Transverse colon (tissue), 4 donors: ENCODE measurements around the gene CPA2. TPM values are rescaled to one million over a fixed set of nuclear protein-coding genes. Genes with fewer than 3 reads are reported as not detected.

Experiments used
- DNase-seq: peaks from one replicate; pipeline ENCODE4 v3.0.0-alpha.2; 2019
- H3K27ac ChIP-seq, 4 donors: fragments of 200-600 bp; sonication (generic); 2 replicates each; pipeline ENCODE4 v1.5.1; 2016 to 2018; ENCODE audit warnings: inconsistent platforms in 4 of 4
- H3K27me3 ChIP-seq: fragments of 200-600 bp; sonication (generic); 2 replicates; pipeline ENCODE4 v1.5.1; 2017; ENCODE audit warnings: inconsistent platforms
- H3K36me3 ChIP-seq, 4 donors: fragments of 200-600 bp; sonication (generic); 2 replicates each; pipeline ENCODE4 v1.5.1; 2017 to 2019; ENCODE audit warnings: inconsistent platforms in 4 of 4
- H3K4me1 ChIP-seq, 4 donors: fragments of 200-600 bp; sonication (generic); 2 replicates each; pipeline ENCODE4 v1.5.1; 2017 to 2020; ENCODE audit warnings: inconsistent platforms in 4 of 4
- H3K4me3 ChIP-seq, 4 donors: fragments of 200-600 bp; sonication (generic); 1 replicate in 1 of 4; 2 replicates in 3 of 4; pipeline versions ENCODE4 v1.5.1 to v1.6.1; 2017 to 2019; ENCODE audit warnings: inconsistent platforms in 4 of 4
- H3K9me3 ChIP-seq, 2 donors: fragments of 200-600 bp; sonication (generic); 2 replicates each; pipeline ENCODE4 v1.5.1; 2017 to 2019; ENCODE audit warnings: inconsistent platforms in 2 of 2
- EP300 ChIP-seq: sonication (generic); formaldehyde crosslinking; IDR thresholded peaks from one replicate; pipeline ENCODE4 v1.6.1; 2017; ENCODE audit warnings: antibody characterized with exemption, low read depth
- POLR2A ChIP-seq: fragments of 450-650 bp; IDR thresholded peaks from one replicate; pipeline ENCODE4 v1.6.1; 2016; ENCODE audit warnings: antibody characterized with exemption, mild to moderate bottlenecking, moderate library complexity
- POLR2AphosphoS5 ChIP-seq, 3 donors: sonication (generic); formaldehyde crosslinking; IDR thresholded peaks; one replicate each; pipeline ENCODE4 v1.6.1; 2016; ENCODE audit warnings: antibody characterized with exemption in 3 of 3
- WGBS, 2 donors: methylation state at CpG; one replicate each; pipeline ENCODE4 v1.1.5; 2018; ENCODE audit warnings: low coverage in 1 of 2; 5-methylcytosine and 5-hydroxymethylcytosine counted together
- in situ Hi-C, 4 donors: fragments of 200-750 bp; cut with MboI; loops; one replicate each; pipeline versions ENCODE4 v1.15.0 to v1.15.1; 2017; ENCODE audit warnings: low sequenced_read_pairs in 3 of 4, low pct_ligation_motif_present in 1 of 4, low pct_unique_long_range_greater_than_20kb in 1 of 4
- intact Hi-C: fragments of 100-400 bp; cut with DNase I; formaldehyde crosslinking; loops from one replicate; pipeline ENCODE4 v1.15.1; 2023; ENCODE audit warnings: low total_unique reads
- total RNA-seq, 4 donors: library from RNA; depleted of rRNA; stranded (reverse); fragments of >200 nt; gene quantifications; one replicate each; pipeline ENCODE4 v1.1.0, GENCODE V29; 2016
- TF ChIP-seq, protein P1 (sequence below), 5 experiments: fragments of 200-600 bp in 3 of 5; fragments of 450-650 bp in 2 of 5; sonication (generic) in 3 of 5; IDR thresholded peaks; 1 replicate in 2 of 5; 2 replicates in 3 of 5; pipeline ENCODE4 v1.5.1; 2016 to 2017; ENCODE audit warnings: antibody characterized with exemption in 5 of 5, inconsistent platforms in 3 of 5, mild to moderate bottlenecking in 2 of 5, moderate library complexity in 1 of 5

The CPA2 gene
- total RNA-seq, 4 donors from 2014 or later, result 0.48 to 1.6 TPM; not detected in 2

DNA sequence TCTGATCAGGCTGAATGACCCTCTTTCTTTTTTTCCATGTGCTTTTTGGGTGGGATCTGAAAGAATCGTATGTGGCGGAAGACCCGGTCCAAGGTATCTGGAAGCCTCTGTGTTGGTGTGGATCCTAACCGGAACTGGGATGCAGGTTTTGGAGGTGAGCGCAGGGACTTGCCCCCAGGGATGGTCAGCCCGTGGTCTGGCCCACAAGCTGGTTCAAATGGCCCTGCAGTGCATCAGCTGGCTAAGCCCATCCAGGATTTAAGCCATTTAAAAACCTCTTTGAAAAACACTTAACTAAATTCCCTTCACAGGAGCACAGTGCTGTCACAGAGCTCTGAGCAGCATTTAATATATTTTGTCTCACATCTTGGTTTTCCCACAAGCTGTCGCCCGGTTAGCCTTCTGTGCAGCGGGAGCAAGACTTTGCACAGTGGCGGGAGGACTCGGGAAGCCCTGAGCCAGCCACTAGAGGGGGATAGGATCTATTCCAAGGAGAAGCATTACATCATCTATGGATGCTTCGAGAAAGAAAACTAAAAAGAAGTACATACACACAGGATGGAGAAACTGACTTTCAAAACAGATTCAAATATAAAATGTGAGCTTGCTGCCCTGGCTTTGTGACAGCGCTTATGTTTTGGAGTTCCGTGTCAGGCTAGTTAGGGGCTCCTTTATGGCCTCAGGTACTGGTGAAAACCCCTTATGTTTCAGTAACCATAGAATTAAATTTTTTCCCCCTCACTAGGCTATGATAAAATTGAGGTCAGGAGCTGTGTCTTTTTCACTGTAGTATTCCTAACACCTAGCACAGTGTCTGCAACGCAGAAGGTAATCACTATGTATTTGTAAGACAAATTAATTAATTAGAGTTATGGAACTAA, 11.3 kb downstream of the CPA2 start:
- Histone ChIP-seq H3K36me3 (no peaks in the 10 kb centered on the region), H3K27me3 (no peaks in the 10 kb centered on the region), H3K4me1 (peaks cover 0 to 21% (median 0%) of the 10 kb centered on the region in 4 donors), H3K4me3 (no peak overlapping the region), H3K9me3 (no peaks in the 10 kb centered on the region), H3K27ac (peak overlapping the region in 1 of 4 donors; percentile 1)
- 70 to 75% methylated on average over 9 to 15 of the region's 15 CpGs for WGBS, 2 donors
- intact Hi-C loops, result no loop called here
- TF ChIP-seq POLR2AphosphoS5 (IDR thresholded peaks at IDR 0.05) (no peak), EP300 (no peak), POLR2A (no peak)
- TF ChIP-seq, protein P1, sequence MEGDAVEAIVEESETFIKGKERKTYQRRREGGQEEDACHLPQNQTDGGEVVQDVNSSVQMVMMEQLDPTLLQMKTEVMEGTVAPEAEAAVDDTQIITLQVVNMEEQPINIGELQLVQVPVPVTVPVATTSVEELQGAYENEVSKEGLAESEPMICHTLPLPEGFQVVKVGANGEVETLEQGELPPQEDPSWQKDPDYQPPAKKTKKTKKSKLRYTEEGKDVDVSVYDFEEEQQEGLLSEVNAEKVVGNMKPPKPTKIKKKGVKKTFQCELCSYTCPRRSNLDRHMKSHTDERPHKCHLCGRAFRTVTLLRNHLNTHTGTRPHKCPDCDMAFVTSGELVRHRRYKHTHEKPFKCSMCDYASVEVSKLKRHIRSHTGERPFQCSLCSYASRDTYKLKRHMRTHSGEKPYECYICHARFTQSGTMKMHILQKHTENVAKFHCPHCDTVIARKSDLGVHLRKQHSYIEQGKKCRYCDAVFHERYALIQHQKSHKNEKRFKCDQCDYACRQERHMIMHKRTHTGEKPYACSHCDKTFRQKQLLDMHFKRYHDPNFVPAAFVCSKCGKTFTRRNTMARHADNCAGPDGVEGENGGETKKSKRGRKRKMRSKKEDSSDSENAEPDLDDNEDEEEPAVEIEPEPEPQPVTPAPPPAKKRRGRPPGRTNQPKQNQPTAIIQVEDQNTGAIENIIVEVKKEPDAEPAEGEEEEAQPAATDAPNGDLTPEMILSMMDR (IDR thresholded peaks at IDR 0.05), result peak in 4 of 5 experiments; percentile 23 to 47 (median 40)
- peak; percentile 22 for DNase-seq
- in situ Hi-C loops, result loop anchor here in 1 of 4 donors (25.0 kb wide), 1 partner anchor 209 kb away; the partner anchor contains the start of gene MEST

DNA sequence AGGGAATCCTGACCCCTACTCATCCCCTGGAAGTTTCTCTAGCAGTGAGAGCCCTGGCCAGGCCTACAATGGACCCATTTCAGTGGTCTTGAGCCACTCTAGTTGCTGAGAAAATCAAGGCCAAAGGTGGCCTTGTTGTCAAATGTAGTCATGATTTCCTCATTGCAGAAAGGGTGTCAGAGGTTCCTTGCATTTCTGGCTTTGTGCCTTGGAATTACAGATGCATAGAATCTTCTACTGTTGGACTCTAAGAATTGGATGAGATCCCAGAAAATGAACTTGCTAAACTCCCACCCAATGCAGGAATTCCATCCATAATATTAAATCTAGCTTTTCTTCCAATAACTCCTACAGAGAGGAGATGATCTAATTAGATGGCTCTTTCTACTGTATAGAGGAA, 12.2 kb downstream of the CPA2 start:
- Histone ChIP-seq H3K9me3 (no peaks in the 10 kb centered on the region), H3K36me3 (no peaks in the 10 kb centered on the region), H3K4me3 (no peak overlapping the region), H3K4me1 (peaks cover 0 to 18% (median 0%) of the 10 kb centered on the region in 4 donors), H3K27me3 (no peaks in the 10 kb centered on the region), H3K27ac (no peak overlapping the region)
- no peak for DNase-seq
- intact Hi-C loops (no loop called here), in situ Hi-C loops (loop anchor here in 1 of 4 donors (25.0 kb wide), 1 partner anchor 208 kb away; the partner anchor contains the start of gene MEST)
- TF ChIP-seq, protein P1 (IDR thresholded peaks at IDR 0.05), result no peak
- no peak for TF ChIP-seq EP300
- no peak for TF ChIP-seq POLR2AphosphoS5 (IDR thresholded peaks at IDR 0.05)
- TF ChIP-seq POLR2A, result no peak

GRCh38 chr7:130279286-130279685, 12.6 kb downstream of the CPA2 start:
- Histone ChIP-seq H3K36me3 (no peaks in the 10 kb centered on the region), H3K4me3 (no peak overlapping the region), H3K4me1 (peaks cover 0 to 14% (median 0%) of the 10 kb centered on the region in 4 donors), H3K9me3 (no peaks in the 10 kb centered on the region), H3K27ac (no peak overlapping the region), H3K27me3 (no peaks in the 10 kb centered on the region)
- no peak for DNase-seq
- 50 to 70% methylated on average over 1 to 2 of the region's 2 CpGs for WGBS, 2 donors
- intact Hi-C loops (no loop called here), in situ Hi-C loops (loop anchor here in 1 of 4 donors (25.0 kb wide), 1 partner anchor 208 kb away; the partner anchor contains the start of gene MEST)
- TF ChIP-seq EP300 (no peak), POLR2A (no peak), POLR2AphosphoS5 (IDR thresholded peaks at IDR 0.05) (no peak)
- TF ChIP-seq, protein P1 (IDR thresholded peaks at IDR 0.05), result no peak

- intact Hi-C loops (no loop called here), in situ Hi-C loops (loop anchor here in 1 of 4 donors (25.0 kb wide), 1 partner anchor 207 kb away; the partner anchor contains the start of gene MEST)
- 78 to 88% methylated on average over 1 of the region's 1 CpG for whole genome bisulfite sequencing, 2 donors
- no peaks in the 10 kb centered on the region for H3K27me3 ChIP-seq
- H3K4me1 ChIP-seq, result peaks cover 0 to 8% (median 0%) of the 10 kb centered on the region in 4 donors
- H3K9me3 ChIP-seq, result no peaks in the 10 kb centered on the region
- H3K36me3 ChIP-seq, result no peaks in the 10 kb centered on the region
- no peak overlapping the region for H3K4me3 ChIP-seq
- no peak overlapping the region for H3K27ac ChIP-seq
- TF ChIP-seq POLR2A, result no peak
- TF ChIP-seq POLR2AphosphoS5 (IDR thresholded peaks at IDR 0.05), result no peak
- TF ChIP-seq, protein P1 (IDR thresholded peaks at IDR 0.05), result no peak
- TF ChIP-seq EP300, result no peak
- no peak for DNase-seq
Observed at GRCh38 chr7:130279906-130280305, 13.2 kb downstream of the CPA2 start.
